Erythroblast (primary cell): ENCODE results near the gene CYFIP1.

Experiments used
- GATA1 ChIP-seq: IDR thresholded peaks from 2 replicates; pipeline ENCODE4 v1.6.1; 2011; ENCODE audit warnings: low read depth, mild to moderate bottlenecking, control low read depth, low read length, moderate library complexity
- POLR2A ChIP-seq: IDR thresholded peaks from 2 replicates; pipeline ENCODE4 v1.6.1; 2011; ENCODE audit warnings: mild to moderate bottlenecking, low read length

DNA sequence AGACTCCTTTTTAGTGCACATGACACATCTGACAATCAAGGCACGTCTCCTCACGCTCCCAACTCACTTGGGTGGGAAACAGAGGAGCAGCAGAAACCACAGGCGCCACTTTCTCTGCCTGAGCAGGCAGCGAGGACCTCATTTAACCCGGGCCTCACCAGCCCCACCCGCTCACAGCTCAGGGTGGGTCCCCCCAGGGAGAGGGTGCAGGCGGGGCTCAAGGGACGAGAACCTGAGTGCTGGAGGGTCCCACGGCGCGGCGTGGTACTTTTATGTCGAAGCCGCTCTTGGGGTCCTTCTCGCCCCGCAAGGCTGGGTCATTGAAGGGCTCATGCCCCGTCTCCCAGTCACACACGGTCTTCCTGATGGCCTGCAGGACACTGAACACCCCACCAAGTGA, 62.6 kb downstream of the CYFIP1 start:
- TF ChIP-seq POLR2A (no peak), GATA1 (no peak)
